Hematopoietic multipotent progenitor cell (in vitro differentiated cells): Measurements from ENCODE around the gene ZFYVE9. TPM values are rescaled to one million over a fixed set of nuclear protein-coding genes. Genes with fewer than 3 reads are reported as not detected.
A peak's percentile ranks its signal among the peaks of the same experiment; 100 is the strongest.
"Not testable (repeated sequence)": the region's sequence is repeated elsewhere in the genome, so short reads cannot be mapped to it uniquely, and the experiment has no call there.

Experiments used
- DNase-seq, 3 donors: peaks; one replicate each; pipeline ENCODE4 v3.0.0-alpha.2; 2011 to 2015; ENCODE audit warnings: low read depth in 2 of 3, low spot score in 2 of 3
- total RNA-seq: library from RNA; depleted of rRNA; stranded (reverse); fragments of >200 nt; gene quantifications from one replicate; pipeline ENCODE4 v1.2.3, GENCODE V29; 2012

Gene ZFYVE9
- total RNA-seq, 1 donor: 4.8 TPM

DNA sequence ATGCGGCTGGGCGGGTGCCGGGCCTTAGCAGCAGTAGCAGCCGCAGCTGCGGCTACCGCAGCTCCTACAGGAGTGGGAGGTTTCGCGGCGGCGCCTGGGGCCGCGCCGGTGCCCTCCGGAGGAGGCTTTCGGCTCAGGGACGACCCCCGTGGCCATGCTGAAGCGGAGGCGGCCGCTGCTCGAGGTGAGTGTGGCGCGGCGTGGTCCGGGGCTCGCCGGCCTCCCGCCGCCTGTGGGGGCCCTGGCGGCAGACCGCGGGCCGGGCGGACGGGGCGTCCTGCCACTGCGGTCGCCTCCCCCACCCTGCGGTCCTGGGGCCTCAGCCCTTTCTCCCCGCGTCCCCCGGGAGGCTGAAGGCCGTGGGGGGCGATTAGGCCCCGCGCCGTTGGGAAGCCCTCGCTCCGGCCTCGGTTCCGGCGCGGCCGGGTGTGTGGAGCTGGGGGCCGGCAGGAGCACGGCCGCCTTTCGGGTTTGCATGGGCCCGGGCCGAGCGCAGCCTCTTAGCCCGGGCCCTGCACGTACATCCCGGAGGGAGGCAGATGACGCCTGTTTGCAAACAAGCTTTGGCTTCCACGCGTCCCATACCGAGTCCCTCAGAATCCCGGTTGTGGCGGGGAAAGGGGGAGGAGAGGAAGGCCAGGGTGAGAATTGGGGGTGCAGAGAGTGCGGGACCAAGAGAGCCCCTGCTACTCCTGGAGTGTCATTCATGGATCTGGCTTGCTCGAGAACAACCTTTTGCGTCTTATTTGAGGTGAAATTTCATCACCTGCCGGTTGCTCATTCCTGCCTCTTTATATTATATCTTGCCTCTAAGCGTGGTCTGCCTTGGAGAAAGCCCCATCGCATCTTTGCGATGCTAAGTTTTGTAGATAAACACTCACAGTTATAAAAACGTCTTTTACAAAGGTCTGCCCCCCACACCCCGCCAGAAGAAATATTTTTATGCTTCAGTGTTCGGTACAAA lies 613 bp downstream of the ZFYVE9 start:
- DNase-seq: peak; percentile 35 to 57 (median 36)

DNA sequence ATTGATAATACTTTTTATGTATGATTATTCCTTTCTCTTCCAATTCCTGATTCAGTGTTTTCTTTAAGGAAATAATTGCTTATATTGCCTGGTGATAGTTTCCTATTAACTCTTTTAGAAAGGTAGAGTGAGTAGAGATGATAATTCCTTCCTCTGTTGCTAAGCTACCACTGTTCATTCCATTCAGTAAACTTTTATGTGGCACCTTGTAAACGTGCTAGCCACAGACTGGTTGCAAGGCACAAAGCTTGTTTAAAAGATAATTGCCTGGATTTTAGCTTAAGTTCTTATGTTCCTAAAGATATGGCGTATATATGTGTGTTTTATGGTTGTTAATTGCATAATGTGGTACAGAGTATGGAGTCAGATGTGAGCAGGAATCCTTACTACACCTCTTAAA lies 3.2 kb downstream of the ZFYVE9 start:
- no peak for DNase-seq

DNA sequence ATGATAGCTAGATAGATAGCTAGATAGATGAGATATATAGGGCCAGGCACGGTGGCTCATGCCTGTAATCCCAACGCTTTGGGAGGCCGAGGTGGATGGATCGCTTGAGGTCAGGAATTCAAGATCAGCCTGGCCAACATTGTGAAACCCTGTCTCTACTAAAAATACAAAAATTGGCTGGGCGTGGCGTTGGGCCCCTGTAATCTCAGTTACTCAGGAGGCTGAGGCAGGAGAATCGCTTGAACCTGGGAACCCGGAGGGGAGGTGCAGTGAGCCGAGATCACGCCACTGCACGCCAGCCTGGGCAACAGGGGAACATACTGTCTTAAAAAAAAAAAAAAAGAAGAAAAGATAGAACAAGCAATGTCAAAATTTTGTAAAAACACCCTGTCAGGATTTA lies 8.6 kb downstream of the ZFYVE9 start:
- not testable (repeated sequence) for DNase-seq

- DNase-seq: no peak
Observed at GRCh38 chr1:52150946-52151345, 9.1 kb downstream of the ZFYVE9 start.

- no peak for DNase-seq
Observed at GRCh38 chr1:52152572-52152971, 10.7 kb downstream of the ZFYVE9 start.

GRCh38 chr1:52153010-52153409 lies 11.1 kb downstream of the ZFYVE9 start:
- DNase-seq: no peak

GRCh38 chr1:52153898-52154297 lies 12.0 kb downstream of the ZFYVE9 start:
- no peak for DNase-seq

DNA sequence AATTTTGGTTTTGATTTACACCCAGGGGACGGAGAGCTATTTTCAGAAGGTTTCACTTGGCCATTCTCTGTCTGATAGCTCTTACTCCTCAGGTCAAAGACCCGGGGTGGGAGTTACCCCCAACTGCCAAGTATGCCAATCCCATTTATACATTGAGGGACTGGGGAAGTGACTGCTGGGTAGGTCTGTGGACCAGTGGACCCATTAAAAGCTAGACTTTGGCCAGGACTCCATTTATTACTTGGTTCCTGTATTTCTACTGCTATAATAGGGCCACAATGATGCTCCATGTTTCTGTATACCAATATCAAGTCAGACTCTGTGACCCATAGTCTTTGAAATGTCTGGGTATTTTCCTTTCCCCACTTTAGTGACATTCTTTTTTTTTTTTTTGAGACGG lies 14.6 kb downstream of the ZFYVE9 start:
- no peak for DNase-seq

GRCh38 chr1:52157582-52157981 lies 15.7 kb downstream of the ZFYVE9 start:
- DNase-seq: no peak

GRCh38 chr1:52158218-52158617 lies 16.3 kb downstream of the ZFYVE9 start:
- no peak for DNase-seq

DNA sequence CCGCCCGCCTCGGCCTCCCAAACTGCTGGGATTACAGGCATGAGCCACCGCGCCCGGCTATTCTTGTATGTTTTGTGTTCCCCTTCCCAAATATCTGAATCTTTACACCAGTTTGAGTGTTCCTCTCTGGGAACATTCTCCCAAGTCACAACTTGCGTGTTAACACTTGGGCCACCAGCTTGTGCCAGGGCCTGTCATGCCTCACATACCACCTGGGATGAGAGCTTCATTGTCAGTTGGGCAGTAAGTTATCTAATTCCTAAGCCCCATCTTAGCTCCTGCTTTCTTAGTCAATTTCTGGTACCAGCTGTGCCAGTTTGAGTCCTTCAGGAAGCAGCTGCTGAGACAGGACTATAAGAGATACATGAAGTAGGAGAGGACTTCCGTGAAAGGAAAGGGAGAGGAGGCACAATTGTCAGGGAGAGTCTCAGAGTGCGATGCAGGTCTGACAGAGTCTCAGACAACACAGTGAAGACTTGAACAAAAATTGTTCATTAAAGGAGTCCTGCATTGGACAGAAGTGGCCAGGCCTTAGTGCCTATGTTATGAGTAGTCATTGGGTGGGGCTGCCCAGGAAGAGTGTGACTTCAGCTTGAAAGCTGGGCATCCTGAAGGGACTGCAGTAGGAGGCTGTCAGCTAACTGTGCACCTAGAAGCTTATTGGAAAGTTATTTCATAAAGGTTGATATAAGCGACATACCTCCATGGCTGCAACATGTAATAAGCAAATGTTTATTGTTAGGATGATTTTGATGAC lies 17.3 kb downstream of the ZFYVE9 start:
- no peak for DNase-seq

DNA sequence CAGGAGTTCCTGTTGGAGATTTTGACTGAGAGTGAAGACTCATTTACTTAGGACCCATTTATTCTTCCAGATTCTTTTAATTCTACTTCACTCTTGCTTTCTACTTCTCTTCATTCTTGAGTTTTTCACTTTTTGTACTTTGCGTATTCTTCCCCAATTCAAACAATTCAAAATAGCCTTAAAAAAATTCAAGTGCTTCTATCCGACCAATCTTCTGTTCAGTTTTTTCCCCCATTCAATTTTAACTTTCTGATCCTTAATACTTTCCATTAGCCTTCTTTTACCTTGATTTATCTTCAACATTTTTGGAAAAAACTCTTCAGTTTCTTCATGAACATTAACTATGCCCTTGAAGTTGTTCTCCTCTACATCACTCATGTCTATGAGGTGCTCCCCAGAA lies 21.1 kb downstream of the ZFYVE9 start:
- no peak for DNase-seq

DNA sequence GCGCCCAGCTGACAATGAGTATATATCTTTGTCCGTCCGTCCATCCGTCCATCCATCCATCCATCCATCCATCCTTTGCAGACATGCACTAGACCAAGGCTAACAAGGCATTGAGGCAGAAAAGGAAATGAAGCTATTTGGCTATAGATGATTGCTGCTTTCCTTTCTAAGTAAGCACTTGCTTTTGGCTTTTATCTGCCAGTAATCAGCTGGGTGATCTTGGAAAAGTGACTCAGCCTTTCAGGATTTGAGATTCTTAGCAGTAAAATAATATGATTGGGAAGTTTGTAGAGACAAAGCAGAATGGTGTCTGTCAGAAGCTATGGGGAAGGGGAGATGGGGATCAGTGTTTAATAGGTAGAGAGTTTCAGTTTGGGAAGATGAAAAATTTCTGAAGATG lies 22.7 kb downstream of the ZFYVE9 start:
- DNase-seq: no peak

GRCh38 chr1:52166996-52167753 lies 25.3 kb downstream of the ZFYVE9 start:
- no peak for DNase-seq

DNA sequence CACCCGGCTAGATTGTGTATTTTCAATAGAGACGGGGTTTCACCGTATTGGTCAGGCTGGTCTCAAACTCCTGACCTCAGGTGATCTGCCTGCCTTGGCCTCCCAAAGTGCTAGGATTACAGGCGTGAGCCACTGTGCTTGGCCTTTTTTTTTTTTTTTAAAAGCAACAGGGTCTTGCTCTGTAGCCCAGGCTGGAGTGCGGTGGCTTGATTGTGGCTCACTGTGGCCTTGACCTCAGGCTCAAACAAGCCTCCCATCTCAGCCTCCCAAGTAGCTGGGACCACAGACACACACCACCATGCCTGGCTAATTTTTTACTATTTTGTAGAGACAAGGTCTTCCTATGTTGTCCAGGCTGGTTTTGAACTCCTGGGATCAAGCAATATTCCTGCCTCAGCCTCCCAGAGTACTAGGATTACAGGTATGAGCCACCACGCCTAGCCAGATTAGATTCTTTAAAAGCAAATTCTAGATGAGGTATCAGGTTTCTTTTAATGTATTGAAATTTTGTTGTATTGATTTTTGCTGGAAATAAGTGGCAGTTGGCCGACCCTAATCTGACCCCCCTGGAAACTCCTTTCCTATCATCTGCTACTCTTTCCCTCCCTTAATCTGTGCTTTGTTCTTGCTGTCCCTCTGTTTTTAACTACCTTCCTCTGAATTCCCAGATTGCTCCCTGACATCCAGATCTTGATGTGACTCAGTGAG lies 26.6 kb downstream of the ZFYVE9 start:
- DNase-seq: no peak

GRCh38 chr1:52171149-52171548 lies 29.3 kb downstream of the ZFYVE9 start:
- not testable (repeated sequence) for DNase-seq

- no peak for DNase-seq
Observed at GRCh38 chr1:52179073-52179472, 37.2 kb downstream of the ZFYVE9 start.

- DNase-seq: no peak
Observed at GRCh38 chr1:52180176-52180575, 38.3 kb downstream of the ZFYVE9 start.

DNA sequence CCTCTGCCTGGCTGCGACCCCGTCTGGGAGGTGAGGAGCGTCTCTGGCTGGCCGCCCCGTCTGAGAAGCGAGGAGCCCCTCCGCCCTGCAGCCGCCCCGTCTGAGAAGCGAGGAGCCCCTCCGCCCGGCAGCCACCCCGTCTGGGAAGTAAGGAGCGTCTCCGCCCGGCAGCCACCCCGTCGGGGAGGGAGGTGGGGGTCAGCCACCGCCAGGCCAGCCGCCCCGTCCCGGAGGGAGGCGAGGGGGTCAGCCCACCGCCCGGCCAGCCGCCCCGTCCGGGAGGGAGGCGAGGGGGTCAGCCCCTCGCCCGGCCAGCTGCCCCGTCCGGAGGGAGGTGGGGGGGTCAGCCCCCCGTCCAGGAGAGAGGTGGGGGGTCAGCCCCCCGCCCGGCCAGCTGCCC lies 39.9 kb downstream of the ZFYVE9 start:
- not testable (repeated sequence) for DNase-seq

DNA sequence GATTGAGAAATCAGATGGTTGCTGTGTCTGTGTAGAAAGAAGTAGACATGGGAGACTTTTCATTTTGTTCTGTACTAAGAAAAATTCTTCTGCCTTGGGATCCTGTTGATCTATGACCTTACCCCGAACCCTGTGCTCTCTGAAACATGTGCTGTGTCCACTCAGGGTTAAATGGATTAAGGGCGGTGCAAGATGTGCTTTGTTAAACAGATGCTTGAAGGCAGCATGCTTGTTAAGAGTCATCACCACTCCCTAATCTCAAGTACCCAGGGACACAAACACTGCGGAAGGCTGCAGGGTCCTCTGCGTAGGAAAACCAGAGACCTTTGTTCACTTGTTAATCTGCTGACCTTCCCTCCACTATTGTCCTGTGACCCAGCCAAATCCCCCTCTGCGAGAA lies 40.4 kb downstream of the ZFYVE9 start:
- DNase-seq: not testable (repeated sequence)
